ENCODE data around the gene ZSWIM9. TPM values are rescaled to one million over a fixed set of nuclear protein-coding genes. Genes with fewer than 3 reads are reported as not detected.
"Not testable (repeated sequence)": the region's sequence is repeated elsewhere in the genome, so short reads cannot be mapped to it uniquely, and the experiment has no call there.

Gene ZSWIM9
- total RNA-seq, 1 donor: 2.2 TPM

DNA sequence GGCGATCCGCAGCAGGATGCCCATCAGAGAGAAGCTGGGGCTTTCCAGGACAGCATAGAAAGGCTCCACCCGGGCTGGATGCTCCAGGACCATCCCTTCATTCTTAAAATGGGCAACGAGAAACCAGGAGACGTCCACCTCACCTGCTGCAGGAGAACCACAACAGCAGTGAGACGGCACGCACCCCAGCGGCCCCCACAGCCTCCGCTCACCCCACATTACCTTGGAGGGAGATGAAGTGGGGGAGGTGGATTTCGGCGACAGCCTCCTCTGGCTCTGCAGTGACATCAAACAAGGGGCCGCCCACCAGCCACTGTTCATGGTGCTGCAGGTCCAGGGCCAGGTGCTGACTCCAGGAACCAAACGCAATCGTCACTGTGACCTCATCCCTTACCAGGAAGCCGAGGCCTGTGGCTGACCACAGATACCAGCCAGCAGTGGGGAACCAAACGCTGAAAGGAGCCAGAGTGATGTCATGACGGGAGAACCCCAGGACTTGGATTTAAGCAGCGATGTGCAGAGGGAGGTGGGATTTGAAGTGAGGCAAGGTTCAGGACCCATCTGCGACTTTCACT is 60.2 kb downstream of the ZSWIM9 start:
- H3K9me3 ChIP-seq (ENCODE audit: low read depth, low read length): no peaks in the 10 kb centered on the region
- H3K27ac ChIP-seq (ENCODE audit: low read depth, low read length): no peak overlapping the region
- DNase-seq (ENCODE audit: insufficient read length, low spot score, missing footprints): no peak
- peaks cover 7% of the 10 kb centered on the region for H3K36me3 ChIP-seq (ENCODE audit: insufficient read depth, low read length)
- no peak overlapping the region for H3K4me3 ChIP-seq (ENCODE audit: insufficient read depth, low read length)
- TF ChIP-seq, protein P1, sequence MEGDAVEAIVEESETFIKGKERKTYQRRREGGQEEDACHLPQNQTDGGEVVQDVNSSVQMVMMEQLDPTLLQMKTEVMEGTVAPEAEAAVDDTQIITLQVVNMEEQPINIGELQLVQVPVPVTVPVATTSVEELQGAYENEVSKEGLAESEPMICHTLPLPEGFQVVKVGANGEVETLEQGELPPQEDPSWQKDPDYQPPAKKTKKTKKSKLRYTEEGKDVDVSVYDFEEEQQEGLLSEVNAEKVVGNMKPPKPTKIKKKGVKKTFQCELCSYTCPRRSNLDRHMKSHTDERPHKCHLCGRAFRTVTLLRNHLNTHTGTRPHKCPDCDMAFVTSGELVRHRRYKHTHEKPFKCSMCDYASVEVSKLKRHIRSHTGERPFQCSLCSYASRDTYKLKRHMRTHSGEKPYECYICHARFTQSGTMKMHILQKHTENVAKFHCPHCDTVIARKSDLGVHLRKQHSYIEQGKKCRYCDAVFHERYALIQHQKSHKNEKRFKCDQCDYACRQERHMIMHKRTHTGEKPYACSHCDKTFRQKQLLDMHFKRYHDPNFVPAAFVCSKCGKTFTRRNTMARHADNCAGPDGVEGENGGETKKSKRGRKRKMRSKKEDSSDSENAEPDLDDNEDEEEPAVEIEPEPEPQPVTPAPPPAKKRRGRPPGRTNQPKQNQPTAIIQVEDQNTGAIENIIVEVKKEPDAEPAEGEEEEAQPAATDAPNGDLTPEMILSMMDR (IDR thresholded peaks at IDR 0.05; ENCODE audit: extremely low read depth, low read depth, low read length): no peak
- H3K79me2 ChIP-seq (ENCODE audit: insufficient read depth, low read length): no peaks in the 10 kb centered on the region
- H2AFZ ChIP-seq (ENCODE audit: low read length): no peak overlapping the region
- H3K4me2 ChIP-seq (ENCODE audit: insufficient read depth, low read length): no peak overlapping the region
- H4K20me1 ChIP-seq (ENCODE audit: insufficient read depth, low read length): no peaks in the 10 kb centered on the region
- H3K27me3 ChIP-seq (ENCODE audit: insufficient read depth, low read length): no peaks in the 10 kb centered on the region
- no peaks in the 10 kb centered on the region for H3K4me1 ChIP-seq (ENCODE audit: insufficient read depth, low read length)

DNA sequence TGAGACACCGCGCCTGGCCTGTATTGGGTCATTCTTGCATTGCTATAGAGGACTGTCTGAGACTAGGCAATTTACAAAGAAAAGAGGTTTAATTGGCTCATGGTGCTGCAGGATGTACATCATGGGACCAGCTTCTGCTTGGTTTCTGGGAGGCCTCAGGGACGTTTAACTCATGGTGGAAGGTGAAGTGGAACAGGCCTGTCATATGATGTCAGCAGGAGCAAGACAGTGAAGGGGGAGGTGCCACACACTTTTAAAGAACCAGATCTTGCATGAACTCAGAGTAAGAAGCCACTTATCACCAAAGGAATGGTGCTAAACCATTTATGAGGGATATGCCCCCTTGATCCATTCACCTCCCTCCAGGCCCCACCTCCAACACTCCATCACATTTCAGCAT is 66.6 kb downstream of the ZSWIM9 start:
- DNase-seq (ENCODE audit: insufficient read length, low spot score, missing footprints): no peak
- TF ChIP-seq, protein P1 (IDR thresholded peaks at IDR 0.05; ENCODE audit: extremely low read depth, low read depth, low read length): no peak

GRCh38 chr19:48239120-48239519 is 68.6 kb downstream of the ZSWIM9 start:
- Histone ChIP-seq H3K4me3 (ENCODE audit: insufficient read depth, low read length) (no peak overlapping the region), H3K27me3 (ENCODE audit: insufficient read depth, low read length) (no peaks in the 10 kb centered on the region), H3K4me1 (ENCODE audit: insufficient read depth, low read length) (peaks cover 6% of the 10 kb centered on the region), H4K20me1 (ENCODE audit: insufficient read depth, low read length) (no peaks in the 10 kb centered on the region), H3K27ac (ENCODE audit: low read depth, low read length) (no peak overlapping the region), H3K36me3 (ENCODE audit: insufficient read depth, low read length) (peaks cover 10% of the 10 kb centered on the region), H3K9me3 (ENCODE audit: low read depth, low read length) (no peaks in the 10 kb centered on the region), H3K79me2 (ENCODE audit: insufficient read depth, low read length) (no peaks in the 10 kb centered on the region), H3K4me2 (ENCODE audit: insufficient read depth, low read length) (no peak overlapping the region), H2AFZ (ENCODE audit: low read length) (no peak overlapping the region)
- TF ChIP-seq, protein P1 (IDR thresholded peaks at IDR 0.05; ENCODE audit: extremely low read depth, low read depth, low read length): no peak
- no peak for DNase-seq (ENCODE audit: insufficient read length, low spot score, missing footprints)

More for the DNA sequence above, 66.6 kb downstream of the ZSWIM9 start:
- no peak overlapping the region for H3K4me3 ChIP-seq (ENCODE audit: insufficient read depth, low read length)
- no peaks in the 10 kb centered on the region for H3K27me3 ChIP-seq (ENCODE audit: insufficient read depth, low read length)
- peaks cover 6% of the 10 kb centered on the region for H3K4me1 ChIP-seq (ENCODE audit: insufficient read depth, low read length)
- no peaks in the 10 kb centered on the region for H3K9me3 ChIP-seq (ENCODE audit: low read depth, low read length)
- no peak overlapping the region for H2AFZ ChIP-seq (ENCODE audit: low read length)
- peaks cover 17% of the 10 kb centered on the region for H3K36me3 ChIP-seq (ENCODE audit: insufficient read depth, low read length)
- no peak overlapping the region for H3K27ac ChIP-seq (ENCODE audit: low read depth, low read length)
- no peak overlapping the region for H3K4me2 ChIP-seq (ENCODE audit: insufficient read depth, low read length)
- H4K20me1 ChIP-seq (ENCODE audit: insufficient read depth, low read length): no peaks in the 10 kb centered on the region
- H3K79me2 ChIP-seq (ENCODE audit: insufficient read depth, low read length): no peaks in the 10 kb centered on the region

- no peak overlapping the region for H3K4me3 ChIP-seq (ENCODE audit: insufficient read depth, low read length)
- H3K79me2 ChIP-seq (ENCODE audit: insufficient read depth, low read length): no peaks in the 10 kb centered on the region
- no peaks in the 10 kb centered on the region for H3K27me3 ChIP-seq (ENCODE audit: insufficient read depth, low read length)
- H3K4me1 ChIP-seq (ENCODE audit: insufficient read depth, low read length): peaks cover 6% of the 10 kb centered on the region
- no peak for DNase-seq (ENCODE audit: insufficient read length, low spot score, missing footprints)
- H3K9me3 ChIP-seq (ENCODE audit: low read depth, low read length): no peaks in the 10 kb centered on the region
- no peak overlapping the region for H2AFZ ChIP-seq (ENCODE audit: low read length)
- no peak overlapping the region for H3K27ac ChIP-seq (ENCODE audit: low read depth, low read length)
- H3K4me2 ChIP-seq (ENCODE audit: insufficient read depth, low read length): no peak overlapping the region
- peaks cover 10% of the 10 kb centered on the region for H3K36me3 ChIP-seq (ENCODE audit: insufficient read depth, low read length)
- TF ChIP-seq, protein P1 (IDR thresholded peaks at IDR 0.05; ENCODE audit: extremely low read depth, low read depth, low read length): no peak
- no peaks in the 10 kb centered on the region for H4K20me1 ChIP-seq (ENCODE audit: insufficient read depth, low read length)
Observed at GRCh38 chr19:48239582-48240141, 69.2 kb downstream of the ZSWIM9 start.

- not testable (repeated sequence) for H4K20me1 ChIP-seq (ENCODE audit: insufficient read depth, low read length); H3K4me3 ChIP-seq (ENCODE audit: insufficient read depth, low read length); H3K79me2 ChIP-seq (ENCODE audit: insufficient read depth, low read length); DNase-seq (ENCODE audit: insufficient read length, low spot score, missing footprints); H3K27me3 ChIP-seq (ENCODE audit: insufficient read depth, low read length); H3K4me1 ChIP-seq (ENCODE audit: insufficient read depth, low read length); H2AFZ ChIP-seq (ENCODE audit: low read length); H3K4me2 ChIP-seq (ENCODE audit: insufficient read depth, low read length); H3K27ac ChIP-seq (ENCODE audit: low read depth, low read length); H3K9me3 ChIP-seq (ENCODE audit: low read depth, low read length)
- peaks cover 10% of the 10 kb centered on the region for H3K36me3 ChIP-seq (ENCODE audit: insufficient read depth, low read length)
Observed at GRCh38 chr19:48241771-48242170, 71.3 kb downstream of the ZSWIM9 start.

Data from osteoblast (primary cell).